Stimulated activated CD8-positive, alpha-beta memory T cell treated with anti-CD3 and anti-CD28 coated beads, Interleukin-4, amount 100 ng/mL, for 4 hours (primary cell): ENCODE data around the gene LGALS8.

Experiments used
- DNase-seq, 2 donors: peaks; one replicate each; pipeline ENCODE4 v3.0.0-alpha.2; 2020; ENCODE audit warnings: low read depth in 2 of 2, low spot score in 1 of 2

Gene LGALS8

DNA sequence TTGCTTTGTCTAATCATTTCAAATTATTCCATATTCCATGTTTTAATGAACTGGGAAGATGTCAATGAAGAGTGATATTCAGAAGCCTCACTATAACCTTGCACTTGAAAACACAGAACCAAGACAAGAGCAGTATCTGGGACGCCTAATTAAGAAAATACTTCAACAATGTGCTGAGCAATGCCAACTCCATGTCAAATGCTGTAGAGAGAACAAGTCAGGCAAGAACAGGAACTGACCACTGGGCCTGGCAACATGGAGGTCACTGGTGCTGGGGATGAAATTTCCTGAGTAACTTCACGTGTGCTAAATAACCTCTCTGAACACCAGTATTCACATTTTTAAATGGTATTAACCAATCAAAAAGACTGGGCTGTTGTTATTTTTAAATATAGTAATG is 57.7 kb downstream of the LGALS8 start:
- DNase-seq, result no peak

DNA sequence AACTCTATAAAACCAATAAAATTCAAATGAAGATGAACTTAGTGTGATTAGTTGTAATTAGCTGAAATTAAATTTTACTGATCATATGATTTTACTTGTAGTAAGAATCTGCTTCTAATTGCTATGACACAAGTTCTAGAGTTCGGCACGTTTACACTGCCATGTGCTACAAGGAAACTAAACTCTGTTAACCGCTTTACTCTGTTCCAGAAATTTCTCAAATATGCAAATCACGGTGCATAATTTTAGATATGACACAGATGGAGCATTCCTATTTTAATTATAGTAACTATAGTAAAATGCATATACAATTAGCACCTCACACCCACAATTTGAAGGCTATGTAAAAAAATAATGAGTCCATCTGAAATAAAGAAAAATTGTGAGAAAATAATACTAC is 65.7 kb downstream of the LGALS8 start:
- DNase-seq, result no peak

DNA sequence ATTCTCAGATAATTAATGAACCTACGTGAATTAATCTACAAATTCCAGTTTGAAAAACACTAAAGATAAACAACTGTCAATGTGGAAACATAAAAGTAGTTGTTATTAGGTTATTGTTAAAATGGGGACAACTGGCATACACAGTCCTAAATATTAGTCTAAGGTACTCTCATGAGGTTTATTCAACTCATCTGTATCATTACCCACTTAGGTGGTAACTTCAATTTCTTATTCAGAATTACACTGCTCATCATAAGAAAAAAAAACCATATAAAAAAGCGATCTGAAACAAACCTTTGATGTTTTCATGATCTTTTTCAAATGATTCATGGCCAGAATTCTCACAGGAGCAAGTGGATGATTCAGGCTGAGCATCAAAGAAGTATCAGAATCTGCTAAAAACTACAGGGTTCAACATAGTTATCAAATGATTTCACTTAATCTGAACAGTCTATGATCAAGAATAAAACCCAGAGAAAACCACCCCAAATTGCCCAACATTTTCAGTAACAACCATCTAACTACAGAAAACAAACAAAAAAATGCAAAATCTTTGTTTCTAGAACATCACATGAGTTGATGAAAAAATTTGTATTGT is 66.9 kb downstream of the LGALS8 start:
- no peak for DNase-seq

DNA sequence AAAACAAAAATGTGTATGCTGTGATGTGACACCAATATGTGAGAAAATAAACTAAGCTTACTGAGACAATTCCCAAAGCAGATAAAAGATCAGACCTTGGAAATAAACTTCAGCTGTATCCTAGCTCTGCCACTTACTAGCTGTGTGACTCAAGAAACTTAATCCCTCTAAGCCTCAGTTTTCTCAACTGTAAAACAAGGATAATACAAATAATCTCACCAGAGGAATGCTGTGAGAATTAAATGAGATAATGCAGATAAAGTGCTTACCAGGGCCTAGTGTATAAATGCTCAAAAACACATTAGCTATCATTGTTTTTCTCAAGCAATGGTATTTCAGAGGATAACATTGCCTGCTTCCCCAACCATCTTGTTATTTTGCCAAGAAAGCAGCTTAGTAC is 78.4 kb downstream of the LGALS8 start:
- DNase-seq, result no peak
